HG02943 (cell line): Measurements from ENCODE around the gene DAPK2.

Source experiments
- ATAC-seq: cut with Tn5 transposase; IDR thresholded peaks from one replicate; pipeline ENCODE4 v1.9.1; 2021; ENCODE audit warnings: mild to moderate bottlenecking, low read depth, moderate library complexity; ENCODE audit not compliant: unreplicated experiment

The DAPK2 gene

DNA sequence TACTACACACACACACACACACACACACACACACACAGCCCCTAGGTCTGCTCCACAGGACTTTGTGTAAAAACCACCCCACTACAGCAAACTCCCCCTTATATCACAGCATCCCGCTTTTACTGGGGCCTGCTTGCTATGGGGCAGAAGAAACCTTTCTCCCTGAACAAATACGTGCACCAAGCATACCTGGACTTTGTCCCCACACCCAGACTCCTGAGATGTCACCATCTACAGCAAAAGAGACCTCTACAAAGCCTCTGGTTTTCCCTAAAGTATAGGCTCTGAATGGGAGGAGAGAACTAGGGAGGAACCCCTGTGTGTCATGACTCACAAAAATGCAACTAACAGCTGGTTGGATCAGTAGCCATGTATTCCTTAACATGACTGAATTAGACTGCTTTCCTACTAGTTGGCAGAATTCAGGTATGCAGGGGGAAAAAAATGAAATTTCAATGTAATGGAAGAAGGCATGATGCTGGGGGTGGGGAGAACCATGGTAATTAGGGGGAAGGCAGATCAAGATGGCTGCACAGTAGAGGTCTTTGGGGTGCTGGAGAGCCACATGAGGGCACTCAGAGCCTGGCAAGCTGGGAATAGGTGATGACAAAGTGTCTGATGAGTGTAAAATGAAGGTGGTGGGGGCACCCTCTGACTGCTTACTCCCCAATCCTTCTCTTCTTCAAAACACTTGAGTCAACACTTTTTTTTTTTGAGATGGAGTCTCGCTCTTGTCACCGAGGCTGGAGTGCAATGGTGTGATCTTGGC is 45.9 kb downstream of the DAPK2 start:
- no peak for ATAC-seq

DNA sequence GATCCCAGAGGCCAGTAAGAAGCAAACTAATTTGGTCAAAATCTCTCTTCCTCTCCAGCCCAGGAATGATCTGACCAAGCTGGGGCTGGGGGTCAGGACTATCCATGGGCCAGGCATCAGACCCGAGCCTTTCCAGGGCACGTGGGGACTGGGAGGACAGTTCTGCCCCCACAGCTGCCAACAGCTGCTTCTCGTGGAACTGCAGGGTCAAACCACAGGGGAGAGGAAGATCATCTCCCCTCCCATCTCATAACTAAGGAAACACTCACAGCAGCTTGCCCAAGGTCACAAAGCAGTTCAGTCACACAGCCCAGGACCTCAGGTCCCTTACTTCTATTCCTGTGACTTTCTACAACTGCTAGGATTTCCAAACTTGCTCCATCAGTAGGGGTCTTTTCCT is 47.1 kb downstream of the DAPK2 start:
- no peak for ATAC-seq

DNA sequence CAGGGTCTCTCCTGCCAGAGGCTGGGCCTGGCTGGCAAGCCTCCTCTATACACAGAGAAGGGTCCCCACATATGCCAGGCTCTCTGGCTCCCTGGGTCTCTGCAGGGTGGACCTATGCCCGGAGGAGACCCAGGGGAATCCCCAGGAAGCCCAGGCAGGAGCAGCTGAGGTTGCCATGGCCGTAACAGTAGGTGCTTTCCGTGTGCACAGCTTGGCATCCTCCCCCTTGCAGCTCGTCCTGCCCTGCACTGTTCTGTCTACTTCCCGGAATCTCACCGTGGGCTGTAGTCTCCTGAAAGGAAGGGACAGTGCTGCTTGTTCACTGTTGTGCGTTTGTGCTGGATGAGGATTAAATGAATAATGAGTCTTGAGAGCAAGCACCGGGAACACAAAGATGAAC is 47.8 kb downstream of the DAPK2 start:
- no peak for ATAC-seq

DNA sequence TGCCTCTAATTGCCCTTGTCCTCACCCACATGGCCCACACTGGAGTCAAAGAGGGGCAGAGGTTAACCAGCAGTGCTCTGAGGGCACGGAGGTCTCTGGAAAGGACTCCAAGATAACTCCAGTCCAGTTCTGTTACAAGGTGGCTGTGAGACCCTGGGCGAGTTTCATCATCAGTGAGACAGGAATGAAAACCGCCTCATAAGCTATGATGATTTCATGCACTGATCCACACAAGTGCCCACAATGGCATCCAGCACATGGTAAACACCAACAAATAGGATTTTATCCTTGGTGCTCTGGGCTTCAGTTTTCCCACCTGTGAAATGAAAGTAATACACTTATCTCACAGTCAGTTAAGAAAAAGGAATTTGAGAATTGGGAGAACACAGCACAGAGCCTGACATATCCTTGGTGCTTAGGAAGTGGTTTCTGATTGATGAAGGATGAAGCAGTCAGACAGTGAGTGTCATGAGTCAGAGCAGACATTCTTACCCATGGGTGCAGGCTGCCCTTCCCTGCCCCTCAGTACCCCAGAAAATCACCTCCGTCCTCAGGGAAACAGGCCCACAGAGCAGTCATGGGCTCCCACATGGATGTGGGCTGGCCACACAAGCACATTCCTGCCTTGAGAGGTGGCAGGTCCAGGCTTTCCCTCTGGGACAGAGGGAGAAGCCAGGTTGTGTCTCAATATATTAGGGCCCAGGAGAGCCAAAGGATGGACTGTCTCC is 48.4 kb downstream of the DAPK2 start:
- ATAC-seq, result no peak

DNA sequence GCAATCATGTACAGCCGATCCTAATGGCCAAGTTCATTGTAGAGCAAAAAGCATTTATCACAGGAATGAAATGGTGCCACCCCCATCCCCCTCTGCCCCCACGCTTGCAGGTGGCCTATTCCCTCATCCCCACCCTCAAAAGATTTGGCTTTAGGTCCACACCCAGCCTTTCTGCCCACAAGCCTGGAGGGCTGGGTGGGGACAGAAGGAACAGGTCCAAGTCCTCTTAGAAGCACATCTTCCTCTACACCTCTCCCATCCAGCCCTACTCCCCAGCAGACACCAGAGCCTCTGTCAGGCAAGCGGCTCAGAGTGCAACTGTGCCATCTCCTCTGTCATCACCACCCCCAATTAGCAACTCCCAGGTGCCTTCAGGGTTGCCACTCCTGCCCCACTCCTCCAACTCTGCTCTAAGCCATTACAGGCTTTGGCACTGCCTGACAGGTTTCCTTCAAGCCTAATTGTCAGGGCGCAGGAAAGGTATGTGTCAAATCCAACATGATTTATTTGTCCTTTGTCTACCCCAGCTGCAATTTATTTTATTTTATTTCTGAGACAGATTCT is 49.4 kb downstream of the DAPK2 start:
- no peak for ATAC-seq

DNA sequence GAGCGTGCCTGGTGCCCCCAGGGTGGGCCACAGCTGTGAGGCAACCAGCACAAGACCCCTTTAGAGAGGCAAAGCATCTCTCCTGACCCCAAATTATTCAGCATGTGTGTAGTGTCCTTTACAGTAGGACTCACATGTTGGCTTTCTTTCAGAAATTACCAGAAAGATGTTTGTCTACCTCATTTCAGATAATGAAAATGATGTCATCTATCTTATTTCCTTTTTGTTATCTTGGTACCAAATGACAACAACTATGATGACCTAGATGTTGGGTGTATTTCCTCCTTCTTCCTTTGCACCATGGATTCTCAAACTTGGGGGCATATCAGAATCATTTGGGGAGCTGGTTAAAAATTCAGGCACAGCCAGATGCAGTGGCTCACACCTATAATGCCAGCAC is 50.5 kb downstream of the DAPK2 start:
- ATAC-seq, result no peak

DNA sequence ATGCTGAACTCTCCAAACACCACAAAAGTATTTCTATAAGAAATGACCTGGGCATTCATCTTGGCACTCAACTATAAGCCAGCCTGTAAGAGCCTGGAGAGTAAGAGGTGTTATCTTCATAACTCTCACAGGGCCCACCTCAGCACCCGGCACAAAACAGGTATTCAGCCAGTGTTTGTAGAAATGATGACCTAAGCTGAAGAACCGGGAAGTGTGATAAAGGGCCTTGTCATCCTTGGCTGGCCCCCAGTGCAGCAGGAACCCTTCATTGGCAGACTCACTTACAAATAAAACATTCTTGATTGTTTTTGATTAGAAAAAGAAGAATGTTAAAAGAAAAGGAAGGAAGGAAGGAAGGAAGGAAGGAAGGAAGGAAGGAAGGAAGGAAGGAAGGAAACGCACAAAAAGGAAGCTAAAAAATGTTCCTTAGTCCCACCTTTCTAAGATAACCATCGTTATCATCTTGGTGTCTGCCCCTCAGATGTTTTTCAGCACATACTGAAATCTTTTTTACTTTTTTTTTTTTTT is 52.1 kb downstream of the DAPK2 start:
- ATAC-seq, result no peak

DNA sequence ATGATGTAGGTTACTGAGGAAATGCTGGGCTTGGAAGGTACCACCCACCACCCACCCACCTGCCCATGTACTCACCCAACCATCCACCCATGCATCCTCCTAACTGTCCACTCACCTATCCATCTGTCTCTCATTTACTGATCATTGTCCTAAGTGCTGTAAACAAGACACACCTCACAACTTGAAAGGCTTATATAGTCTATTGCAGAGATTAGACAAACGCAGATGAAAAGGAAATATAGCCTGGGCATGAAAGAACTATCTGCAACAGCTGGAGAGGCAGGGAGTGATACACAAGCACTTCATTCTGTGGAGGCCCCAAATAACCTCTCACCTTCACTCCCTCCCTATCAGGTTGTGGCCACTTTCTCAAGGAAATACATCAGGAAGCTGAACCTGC is 54.0 kb downstream of the DAPK2 start:
- no peak for ATAC-seq

DNA sequence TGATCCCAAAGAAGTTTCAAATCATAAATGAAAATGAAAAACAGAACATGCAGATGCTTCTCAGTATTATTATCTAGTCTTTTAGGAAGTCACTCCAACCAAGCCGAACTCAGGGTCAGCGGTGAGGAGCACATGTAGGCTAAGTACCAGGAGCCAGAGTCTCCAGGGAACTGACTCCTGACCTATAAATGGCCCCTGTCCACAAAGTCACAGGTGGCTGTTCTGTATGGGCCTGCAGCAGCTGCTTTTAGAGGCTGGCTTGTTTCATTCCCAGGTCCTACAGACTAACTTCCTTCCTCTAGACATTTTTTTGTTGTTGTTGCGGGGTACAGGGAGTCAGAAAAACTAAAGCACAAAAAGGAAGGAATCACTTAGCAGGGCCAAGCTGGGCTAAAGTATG is 54.6 kb downstream of the DAPK2 start:
- no peak for ATAC-seq

DNA sequence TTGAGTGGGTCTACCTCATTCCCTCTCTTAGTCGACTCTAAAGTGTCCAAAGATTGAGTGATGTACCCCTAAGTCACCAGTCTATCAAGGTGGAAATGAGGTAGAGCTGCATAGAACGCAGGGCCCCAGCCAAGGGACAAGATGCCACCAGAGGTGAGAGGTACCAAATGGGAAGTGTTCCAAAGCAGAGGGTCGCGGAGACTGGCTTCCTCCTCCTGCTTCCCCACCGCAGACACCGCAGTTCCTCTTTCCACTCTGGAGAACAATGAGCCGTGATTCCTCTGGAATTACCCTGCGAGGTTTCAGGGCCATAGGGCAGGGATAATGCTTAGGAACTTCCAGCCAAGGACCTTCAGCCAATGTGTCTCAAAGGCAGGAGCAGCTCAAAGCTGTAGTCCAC is 55.8 kb downstream of the DAPK2 start:
- no peak for ATAC-seq

DNA sequence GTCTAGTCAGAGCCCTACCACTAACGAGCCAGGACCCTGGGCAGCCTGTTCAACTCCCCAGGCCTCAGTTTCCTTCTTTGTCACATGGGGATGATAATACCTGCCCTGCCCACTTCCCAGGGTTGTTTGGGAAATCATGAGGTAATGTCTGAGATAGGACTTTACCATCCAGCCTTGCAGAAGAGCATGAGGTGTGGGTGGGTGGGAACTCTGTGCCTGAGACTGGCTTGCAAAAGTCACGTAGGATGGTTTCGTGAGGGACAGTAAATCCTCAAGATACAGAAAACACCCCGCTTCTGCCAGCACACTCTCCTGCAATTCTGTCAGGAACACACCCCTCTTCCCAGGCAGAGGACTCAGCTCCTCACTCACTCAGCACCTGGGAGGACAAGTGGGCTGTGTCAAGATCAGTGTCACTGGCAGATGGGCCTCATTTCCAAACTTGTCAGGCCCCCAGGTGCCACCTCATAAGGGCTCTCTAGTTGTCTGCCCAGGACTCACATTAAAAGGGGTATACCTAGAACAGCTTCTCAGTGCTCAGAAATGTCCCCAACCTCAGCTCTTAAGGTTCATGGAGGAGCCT is 58.4 kb downstream of the DAPK2 start:
- no peak for ATAC-seq

DNA sequence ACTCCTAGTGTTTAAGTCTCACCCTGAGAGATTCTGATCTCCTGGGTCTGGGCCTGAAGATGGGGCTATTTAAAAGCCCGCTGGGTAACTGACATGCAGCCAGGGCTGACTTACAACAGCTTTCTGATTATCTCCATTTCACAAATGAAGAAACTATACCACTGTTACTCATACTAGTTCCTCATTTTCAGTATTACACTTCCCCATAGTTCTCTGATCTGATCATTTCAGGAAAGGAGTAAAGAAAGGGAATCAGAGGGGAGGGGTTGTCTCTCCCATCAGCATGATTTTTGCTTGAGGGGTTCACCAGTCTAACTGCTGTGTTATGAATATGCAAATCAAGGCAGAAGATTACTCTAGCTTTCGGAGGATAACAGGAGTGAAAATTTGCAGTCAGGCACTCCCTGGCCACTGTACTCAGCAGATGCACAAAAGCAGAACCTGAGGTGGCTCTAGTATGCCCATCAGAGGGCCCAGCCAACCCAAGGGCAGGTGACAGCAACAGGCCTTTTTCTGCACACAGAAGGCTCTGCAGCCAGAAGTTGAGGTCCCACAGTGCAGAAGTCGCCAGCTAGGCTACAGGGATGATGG is 59.4 kb downstream of the DAPK2 start:
- ATAC-seq, result no peak

DNA sequence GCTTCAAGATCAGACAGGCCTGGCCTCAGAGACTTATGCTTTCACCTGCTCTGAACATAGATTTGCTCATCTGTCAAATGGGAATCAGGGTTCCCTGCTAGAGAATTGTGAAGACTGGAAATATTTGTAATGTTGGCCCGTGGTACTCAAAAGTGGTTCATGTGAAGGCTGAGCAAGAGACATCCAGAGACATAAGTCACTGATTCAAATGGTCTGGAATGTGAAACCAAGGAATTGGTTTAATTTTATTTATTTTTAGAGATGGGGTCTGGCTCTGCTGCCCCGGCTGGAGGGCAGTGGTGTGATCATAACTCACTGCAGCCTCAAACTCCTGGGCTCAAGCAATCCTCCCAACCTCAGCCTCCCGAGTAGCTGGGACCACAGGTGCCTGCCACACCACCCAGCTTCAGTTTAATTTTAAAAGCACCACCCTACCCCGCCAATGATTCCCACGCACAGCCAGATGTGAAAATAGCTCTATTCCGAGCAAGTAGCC is 60.1 kb downstream of the DAPK2 start:
- ATAC-seq, result no peak

DNA sequence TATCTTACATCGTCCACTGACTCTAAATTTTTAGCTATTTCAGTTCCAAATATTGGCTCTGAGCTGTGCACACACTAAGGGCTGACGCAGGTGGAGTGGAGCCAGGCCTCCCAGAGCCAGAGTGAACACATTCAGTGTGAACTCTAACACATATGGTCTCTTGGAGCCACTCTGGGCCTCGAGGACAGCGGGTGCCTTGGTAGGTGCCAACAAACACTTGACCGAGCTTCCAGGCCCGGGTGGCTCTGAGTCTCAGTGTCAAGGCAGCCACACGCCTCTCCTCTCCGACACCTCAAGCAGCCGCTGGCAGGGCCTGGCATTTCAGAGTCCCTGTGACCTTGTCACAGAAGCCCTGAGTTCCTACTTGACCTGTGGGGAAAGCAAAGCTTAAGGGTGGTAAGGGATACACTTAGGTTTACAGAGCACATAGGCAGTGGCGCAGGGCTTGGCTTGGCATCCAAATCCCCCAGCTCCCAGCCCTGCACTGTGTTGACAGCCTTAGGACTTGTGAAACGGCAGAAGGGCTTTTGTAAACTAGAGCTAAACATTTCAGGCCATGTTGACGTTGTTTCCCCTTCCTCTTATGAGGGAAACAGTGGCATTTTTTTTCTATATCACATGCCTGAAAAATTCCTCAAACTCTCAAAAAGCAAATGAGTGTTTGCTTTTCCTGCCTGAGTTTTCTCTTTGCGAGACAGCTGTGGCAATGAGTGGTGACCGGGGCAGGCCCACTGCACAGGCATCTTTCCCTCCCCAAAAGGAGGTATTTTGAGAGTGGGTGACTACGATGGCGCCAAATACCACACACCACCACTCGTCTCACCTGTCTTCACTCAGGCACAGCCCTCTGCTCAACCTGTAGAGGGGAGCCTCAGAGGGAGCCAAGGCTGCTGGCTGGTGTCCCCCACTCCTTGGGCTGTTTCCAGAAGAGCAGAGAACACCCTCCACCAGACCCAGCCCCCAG is 60.8 kb downstream of the DAPK2 start:
- no peak for ATAC-seq

DNA sequence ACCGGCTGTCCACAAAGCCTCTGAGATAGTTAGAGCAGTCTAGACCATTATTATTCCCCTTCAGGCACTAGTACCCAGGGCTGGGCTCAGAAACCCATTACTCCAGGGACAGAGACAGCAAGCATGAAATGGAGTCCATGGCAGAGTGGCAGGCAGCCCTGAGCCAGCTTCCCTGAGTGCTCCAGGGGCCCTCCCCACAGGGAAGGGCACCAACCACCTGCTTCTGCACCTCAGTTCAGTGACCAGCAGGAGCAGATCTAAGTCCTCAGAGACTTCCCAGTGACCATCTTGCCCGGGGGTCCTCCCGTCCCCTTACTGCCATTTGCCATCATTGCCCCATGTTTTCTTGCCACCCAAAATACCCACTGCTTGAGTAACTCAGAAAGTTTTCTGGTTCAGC is 62.0 kb downstream of the DAPK2 start:
- ATAC-seq, result no peak

DNA sequence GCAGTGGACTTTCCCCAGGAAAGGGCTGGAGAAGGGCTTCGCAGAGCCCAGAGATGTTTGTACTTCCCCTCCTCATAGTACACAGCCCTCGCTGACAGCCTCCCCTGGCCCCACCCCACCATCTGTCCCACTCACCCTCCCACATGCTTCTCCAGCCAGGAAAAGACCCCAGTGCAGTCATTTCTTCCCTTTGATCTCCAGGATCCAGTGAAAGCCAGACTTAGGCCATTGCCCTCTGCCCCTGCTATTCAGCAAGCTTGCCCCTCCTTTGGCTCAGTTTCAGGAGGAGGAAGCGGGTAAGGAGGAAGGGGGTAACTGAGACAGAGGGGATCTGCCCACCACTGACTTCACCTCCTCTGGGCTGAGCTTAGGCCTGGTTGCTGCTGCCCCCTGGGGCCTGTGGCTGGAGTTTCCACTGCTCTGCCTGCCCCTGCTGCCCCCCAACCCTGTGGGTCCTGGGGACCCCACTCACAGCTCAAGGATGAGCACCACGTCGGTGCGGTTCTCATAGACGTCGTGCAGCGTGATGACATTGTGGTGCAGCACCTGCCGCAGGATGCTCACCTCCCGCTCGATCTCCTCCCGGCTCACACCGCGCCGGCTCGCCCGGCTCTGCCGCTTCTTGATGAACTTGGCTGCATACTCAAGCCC is 63.1 kb downstream of the DAPK2 start:
- ATAC-seq, result no peak

DNA sequence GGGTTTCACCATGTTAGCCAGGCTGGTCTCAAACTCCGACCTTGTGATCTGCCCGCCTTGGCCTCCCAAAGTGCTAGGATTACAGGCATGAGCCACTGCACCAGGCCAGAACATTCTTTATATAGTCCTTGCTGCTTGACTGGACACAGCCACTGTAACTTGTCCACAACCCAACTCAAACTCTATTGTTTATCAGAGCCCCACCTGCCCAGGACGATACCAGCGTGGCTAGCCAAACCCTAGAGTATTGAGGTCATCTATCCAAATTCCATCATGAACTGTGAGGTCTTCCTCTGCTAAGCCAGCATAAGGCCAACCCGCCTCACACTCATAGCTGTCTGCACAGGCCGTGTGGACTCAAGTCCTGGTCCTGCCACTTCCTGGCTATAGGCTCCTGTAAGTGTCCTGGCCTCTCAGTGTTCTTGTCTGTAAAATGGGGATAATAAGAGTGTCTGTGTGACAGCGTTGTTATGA is 63.9 kb downstream of the DAPK2 start:
- no peak for ATAC-seq

DNA sequence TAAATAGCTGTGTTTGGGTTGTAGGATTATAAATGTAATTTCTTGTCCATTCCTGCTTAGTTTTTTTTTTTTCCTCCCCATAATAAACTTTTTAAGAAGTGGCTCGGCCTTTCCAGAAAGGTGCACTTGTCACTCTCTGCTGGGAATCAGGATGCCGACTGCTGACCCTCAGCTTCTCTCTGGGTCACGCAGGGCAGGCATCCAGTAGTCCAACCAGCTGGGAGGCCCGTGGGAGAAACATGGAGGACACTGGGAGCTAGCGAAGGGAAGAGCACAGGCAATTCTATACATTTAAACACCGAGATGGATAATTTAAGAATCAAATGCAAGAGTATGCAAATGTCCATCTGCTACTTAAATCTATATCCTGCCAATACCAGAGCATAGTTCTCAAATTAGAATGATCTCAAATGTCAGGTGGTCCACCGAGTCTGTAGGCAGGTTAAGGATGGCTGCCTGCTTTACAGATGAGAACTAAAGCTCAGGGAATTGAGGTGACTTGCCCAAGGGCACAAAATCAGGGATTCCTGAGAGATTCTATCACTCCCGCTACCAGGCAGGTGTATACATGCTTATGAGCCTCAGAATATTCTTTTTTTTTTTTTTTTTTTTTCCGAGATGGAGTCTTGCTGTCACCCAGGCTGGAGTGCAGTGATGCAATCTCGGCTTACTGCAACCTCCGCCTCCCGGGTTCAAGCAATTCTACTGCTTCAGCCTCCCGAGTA is 64.5 kb downstream of the DAPK2 start:
- no peak for ATAC-seq
